Stimulated activated CD4-positive, alpha-beta T cell treated with anti-CD3 and anti-CD28 coated beads, TNF-alpha, amount 100 ng/mL, for 48 hours (primary cell): ENCODE results near the gene OPA1.

Experiments used
- DNase-seq, 3 donors: peaks; one replicate each; pipeline ENCODE4 v3.0.0-alpha.2; 2020; ENCODE audit warnings: low read depth in 3 of 3

Gene OPA1

DNA sequence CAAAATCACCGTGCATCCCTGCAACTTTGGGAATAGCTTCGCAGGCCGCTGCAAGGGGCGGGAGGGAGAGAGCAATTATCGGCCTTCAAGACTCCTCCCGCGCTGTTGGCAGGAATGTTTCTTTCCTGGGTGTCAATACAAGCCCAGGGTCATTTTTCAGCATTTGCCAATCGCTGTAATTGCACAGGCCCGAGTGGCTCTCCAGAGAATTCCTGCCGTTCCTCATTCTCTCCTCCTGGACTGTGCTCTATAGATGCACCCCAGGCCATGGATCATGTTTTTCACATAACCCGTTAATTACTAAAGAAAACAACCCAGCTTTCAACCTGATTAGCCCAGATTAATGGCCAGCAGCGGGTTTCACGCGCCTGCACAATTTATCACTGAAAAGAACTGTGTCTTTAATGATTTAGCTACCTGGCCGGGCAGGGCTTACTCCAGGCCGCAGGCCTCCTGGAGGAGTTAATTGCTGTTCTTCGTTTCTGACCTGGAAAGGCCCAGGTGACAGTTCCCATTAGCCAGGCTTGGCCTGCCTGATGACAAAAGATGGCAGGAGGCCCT lies 144.3 kb downstream of the OPA1 start:
- DNase-seq, result no peak

DNA sequence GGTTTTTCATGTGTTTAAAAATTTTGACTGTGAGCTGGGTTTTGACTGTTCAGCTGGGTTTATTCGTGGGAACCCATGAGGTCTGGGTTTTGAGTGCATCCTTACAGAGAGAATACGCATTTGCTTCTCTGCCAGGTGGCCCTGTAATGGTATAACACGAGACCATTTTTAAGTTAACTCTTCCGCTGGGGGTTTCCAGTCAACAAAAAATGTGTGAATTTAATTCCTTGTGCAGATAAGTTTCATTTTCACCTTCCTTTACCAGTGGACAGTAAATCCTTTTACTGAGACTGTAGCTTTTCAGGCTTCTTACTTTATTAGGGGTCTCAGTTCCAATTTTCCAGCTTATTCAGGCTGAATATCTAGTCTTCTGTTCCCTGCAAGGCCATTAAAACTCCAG lies 149.6 kb downstream of the OPA1 start:
- DNase-seq, result no peak

DNA sequence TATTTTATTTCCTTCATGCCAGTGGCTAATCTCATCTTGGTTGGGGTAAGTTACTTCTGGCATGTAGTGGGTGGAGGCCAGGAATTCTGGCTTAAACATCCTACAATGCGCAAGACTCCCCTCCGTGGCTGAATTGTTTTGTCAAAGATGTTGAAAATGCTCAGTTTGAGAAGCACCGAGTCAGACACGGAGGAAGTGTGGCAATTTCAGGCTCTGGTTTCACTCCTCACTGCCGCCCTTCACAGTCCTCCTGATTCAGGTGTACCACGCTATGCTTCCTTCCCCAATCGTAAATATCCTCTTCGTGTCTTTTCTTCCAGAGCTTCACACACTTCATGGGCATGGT lies 150.7 kb downstream of the OPA1 start:
- no peak for DNase-seq

DNA sequence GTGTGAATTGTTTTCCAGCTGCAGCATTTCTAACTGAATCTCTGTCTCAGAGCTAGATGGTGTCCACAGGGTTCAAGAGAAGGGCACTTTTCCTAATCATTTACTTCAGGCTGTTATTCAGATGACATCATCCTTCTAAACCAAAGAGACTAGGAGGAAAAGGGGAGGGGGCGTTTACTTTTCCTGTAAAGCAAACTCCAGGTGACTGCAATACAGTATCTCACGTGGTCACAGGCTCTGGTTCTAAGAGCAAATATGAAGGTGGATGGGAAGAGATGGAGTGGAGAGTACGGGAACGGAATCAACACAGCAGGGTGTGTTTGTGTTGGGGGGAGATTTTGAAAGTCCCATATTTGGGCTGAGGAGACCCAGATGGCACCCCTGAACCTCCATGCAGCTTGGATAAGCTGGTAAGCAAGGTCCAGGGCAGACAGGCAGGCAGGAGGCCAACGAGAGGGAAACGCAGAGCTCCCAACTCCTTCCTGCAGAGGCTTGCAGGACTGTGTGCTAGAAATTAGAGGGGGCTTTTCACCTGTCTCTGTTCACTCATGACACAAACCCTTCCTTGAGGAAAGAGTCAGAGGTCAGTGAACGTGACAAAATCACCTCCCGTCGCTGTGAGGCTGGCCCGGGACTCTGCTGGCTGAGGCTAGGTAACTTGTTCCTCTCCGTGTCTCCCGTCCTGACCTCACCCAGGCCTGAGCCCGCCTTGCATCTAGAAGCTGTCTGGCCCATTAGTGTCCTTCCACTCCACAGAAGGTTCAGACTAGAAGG lies 151.2 kb downstream of the OPA1 start:
- no peak for DNase-seq

DNA sequence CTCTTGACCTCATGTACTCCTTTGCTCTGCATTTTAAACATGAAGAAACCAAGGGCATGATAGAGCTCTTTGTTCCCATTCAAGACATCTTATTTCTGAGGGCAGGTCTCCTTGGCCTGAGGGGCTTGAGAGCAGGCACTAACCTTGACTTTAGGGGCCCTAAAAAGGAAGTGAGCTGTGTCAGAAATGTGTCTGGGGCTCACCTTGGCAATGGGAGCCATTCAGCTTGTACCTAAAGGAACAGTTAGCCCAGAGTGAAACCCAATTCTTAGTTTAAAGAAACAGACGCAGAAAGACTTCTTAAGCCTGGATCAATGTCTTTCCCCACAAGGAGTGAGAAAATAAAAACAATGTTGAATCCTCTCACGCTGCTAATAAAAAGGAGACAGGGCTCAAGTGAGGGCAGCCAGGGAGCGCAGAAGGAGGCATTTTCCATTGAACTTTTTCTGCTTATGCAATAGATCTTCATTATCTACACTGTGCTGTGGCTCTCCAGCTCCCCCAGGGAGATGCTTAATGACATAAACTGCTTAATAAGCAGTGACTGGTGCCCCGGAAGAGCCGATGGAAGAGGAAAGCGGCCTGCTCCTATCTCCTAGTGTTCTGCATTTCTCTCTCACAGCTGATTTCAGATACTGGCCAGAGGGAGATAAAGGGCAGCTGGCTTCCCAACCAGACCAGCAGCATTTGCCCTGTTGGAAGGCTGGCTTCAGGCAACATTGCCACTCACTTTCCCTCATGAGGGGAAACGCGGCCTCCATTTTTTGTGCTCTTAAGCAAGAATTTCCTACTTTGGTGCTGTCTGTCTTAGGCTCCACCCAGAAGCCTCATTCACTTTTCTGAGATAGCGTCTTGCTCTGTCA lies 152.0 kb downstream of the OPA1 start:
- DNase-seq, result no peak

DNA sequence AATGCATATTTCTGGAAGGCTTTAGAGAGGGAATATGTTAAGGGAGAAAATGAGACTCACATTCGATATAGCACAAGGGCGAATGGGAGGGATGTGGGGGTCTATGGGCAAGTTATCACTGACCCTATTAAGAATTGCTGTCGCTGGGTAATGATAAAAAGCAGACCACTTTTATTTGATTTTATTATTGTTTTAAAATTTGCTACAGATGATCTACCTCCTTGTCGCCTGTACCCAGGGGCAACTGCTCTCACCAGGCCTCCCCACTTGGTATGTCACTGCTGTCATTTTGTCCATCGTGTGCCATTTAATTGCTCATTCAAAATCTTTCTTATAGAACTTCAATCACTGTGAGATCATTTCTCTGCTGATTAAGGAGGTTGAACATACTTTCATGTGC lies 153.8 kb downstream of the OPA1 start:
- DNase-seq, result no peak
